Activated naive CD4-positive, alpha-beta T cell treated with anti-CD3 and anti-CD28 coated beads, Interleukin-2, amount 50 U/mL, for 24 hours (primary cell): ENCODE measurements around the gene RTN4R.
"Not testable (repeated sequence)": the region's sequence is repeated elsewhere in the genome, so short reads cannot be mapped to it uniquely, and the experiment has no call there.

Source experiments
- H3K27ac Mint-ChIP-seq: one replicate; pipeline ENCODE4 v1.8.0; 2021; ENCODE audit warnings: mild to moderate bottlenecking, mixed read lengths
- H3K27me3 Mint-ChIP-seq: one replicate; pipeline ENCODE4 v1.8.0; 2021; ENCODE audit warnings: mixed read lengths
- H3K36me3 Mint-ChIP-seq: one replicate; pipeline ENCODE4 v1.8.0; 2021; ENCODE audit warnings: mixed read lengths
- H3K4me1 Mint-ChIP-seq: one replicate; pipeline ENCODE4 v1.8.0; 2021; ENCODE audit warnings: mixed read lengths
- H3K4me3 Mint-ChIP-seq: one replicate; pipeline ENCODE4 v1.8.0; 2021; ENCODE audit warnings: mild to moderate bottlenecking, mixed read lengths
- H3K9me3 Mint-ChIP-seq: one replicate; pipeline ENCODE4 v1.8.0; 2021; ENCODE audit warnings: mixed read lengths

Gene RTN4R

DNA sequence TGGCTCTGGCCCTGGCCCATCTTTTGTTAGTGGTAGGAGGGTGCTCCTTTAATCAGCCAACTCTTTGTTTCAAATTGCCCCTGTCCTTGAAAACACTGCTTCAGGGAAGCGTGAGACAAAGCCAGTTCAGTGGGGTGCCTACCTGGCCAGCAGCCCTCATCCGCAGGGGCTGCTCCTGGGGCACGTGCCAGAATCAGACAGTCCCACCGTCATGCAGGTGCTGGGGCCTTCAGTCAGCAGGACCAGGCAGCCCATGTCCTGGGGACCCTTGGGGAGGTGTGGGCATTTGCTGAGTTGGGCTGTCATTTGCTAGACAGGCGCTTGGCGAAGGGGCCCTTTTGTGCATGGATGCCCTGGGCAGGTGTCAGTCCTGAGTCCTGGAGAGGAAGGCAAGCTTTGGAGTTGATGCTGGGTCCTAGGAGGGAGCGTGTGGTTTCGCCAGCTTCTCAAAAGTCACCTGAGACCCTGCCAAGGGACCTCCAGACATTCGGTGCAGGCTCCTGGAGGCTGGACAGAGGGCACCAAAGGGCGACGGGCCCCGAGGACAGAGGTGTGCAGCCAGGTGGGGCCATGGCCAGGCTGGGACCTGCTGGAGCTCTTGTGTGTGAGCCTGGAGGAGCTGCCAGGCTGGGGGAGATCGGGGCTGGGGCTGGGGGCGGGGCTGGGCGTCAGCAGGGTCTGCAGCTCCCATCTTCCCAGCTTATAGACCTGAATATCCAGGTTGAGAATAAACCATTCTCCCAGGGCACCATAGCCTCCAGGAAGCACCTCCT lies 15.0 kb upstream of the RTN4R start:
- Mint-ChIP-seq H3K4me1 (no peaks in the 10 kb centered on the region), H3K4me3 (no peak overlapping the region), H3K9me3 (no peaks in the 10 kb centered on the region), H3K36me3 (no peaks in the 10 kb centered on the region), H3K27me3 (no peaks in the 10 kb centered on the region), H3K27ac (no peak overlapping the region)

GRCh38 chr22:20281891-20282290 lies 13.8 kb upstream of the RTN4R start:
- no peaks in the 10 kb centered on the region for H3K27me3 Mint-ChIP-seq
- H3K27ac Mint-ChIP-seq = no peak overlapping the region
- H3K9me3 Mint-ChIP-seq = no peaks in the 10 kb centered on the region

GRCh38 chr22:20281473-20281872 lies 13.4 kb upstream of the RTN4R start:
- H3K4me3 Mint-ChIP-seq, H3K9me3 Mint-ChIP-seq, H3K4me1 Mint-ChIP-seq, H3K27ac Mint-ChIP-seq, H3K36me3 Mint-ChIP-seq, H3K27me3 Mint-ChIP-seq: not testable (repeated sequence)

More at GRCh38 chr22:20281891-20282290, 13.8 kb upstream of the RTN4R start:
- Mint-ChIP-seq H3K36me3 (no peaks in the 10 kb centered on the region), H3K4me1 (no peaks in the 10 kb centered on the region), H3K4me3 (no peak overlapping the region)

GRCh38 chr22:20280866-20281265 lies 12.7 kb upstream of the RTN4R start:
- H3K4me1 Mint-ChIP-seq = no peaks in the 10 kb centered on the region
- H3K36me3 Mint-ChIP-seq = no peaks in the 10 kb centered on the region
- no peaks in the 10 kb centered on the region for H3K27me3 Mint-ChIP-seq

DNA sequence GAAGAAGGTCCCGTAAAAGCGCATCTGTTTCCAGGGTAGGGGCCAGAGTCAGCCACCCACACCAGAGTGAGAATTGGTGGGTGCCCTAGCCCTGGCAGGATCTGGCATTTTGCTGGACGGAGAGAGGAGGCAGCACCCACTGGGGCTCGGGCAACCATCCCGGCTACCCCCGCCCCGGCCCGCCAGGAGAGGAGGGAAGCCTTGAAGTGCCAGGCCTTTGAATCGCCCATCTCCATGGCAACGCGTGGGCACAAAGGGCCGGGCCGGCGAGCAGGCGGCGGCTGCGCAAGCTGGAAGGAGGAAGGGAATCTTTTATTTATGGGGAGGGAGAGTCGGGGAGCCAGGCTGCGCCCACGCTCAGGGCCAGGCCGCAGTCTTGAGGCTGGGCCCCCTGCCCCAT lies 12.0 kb upstream of the RTN4R start:
- H3K36me3 Mint-ChIP-seq, H3K9me3 Mint-ChIP-seq, H3K4me3 Mint-ChIP-seq, H3K27ac Mint-ChIP-seq, H3K4me1 Mint-ChIP-seq, H3K27me3 Mint-ChIP-seq: not testable (repeated sequence)

More at GRCh38 chr22:20280866-20281265, 12.7 kb upstream of the RTN4R start:
- H3K9me3 Mint-ChIP-seq = no peaks in the 10 kb centered on the region
- no peak overlapping the region for H3K4me3 Mint-ChIP-seq
- no peak overlapping the region for H3K27ac Mint-ChIP-seq

DNA sequence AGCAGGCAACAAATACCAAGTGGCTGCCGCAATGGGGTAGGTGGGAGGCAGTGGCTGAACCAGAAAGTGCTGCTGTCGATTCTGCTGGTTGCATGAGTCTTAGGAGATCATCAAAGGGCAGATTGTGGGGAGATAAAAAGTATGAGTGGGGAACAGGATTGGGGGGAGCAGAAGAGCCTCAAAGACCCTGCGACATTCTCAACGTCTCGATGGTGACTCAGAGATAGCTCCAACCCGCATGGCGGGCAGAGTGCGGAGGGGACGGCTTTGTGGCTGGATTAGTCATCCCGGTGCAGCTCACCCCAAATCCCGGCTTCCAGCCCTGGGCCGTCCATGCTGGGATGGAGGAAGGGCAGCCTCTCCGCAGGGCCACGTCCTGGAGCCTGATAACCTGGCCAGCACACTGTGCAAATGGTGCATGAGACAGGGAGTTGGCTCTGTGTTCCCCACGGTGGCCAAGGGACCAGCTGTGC lies 11.6 kb upstream of the RTN4R start:
- Mint-ChIP-seq H3K27me3 (no peaks in the 10 kb centered on the region), H3K4me1 (no peaks in the 10 kb centered on the region), H3K4me3 (no peak overlapping the region), H3K9me3 (no peaks in the 10 kb centered on the region), H3K36me3 (no peaks in the 10 kb centered on the region), H3K27ac (no peak overlapping the region)

DNA sequence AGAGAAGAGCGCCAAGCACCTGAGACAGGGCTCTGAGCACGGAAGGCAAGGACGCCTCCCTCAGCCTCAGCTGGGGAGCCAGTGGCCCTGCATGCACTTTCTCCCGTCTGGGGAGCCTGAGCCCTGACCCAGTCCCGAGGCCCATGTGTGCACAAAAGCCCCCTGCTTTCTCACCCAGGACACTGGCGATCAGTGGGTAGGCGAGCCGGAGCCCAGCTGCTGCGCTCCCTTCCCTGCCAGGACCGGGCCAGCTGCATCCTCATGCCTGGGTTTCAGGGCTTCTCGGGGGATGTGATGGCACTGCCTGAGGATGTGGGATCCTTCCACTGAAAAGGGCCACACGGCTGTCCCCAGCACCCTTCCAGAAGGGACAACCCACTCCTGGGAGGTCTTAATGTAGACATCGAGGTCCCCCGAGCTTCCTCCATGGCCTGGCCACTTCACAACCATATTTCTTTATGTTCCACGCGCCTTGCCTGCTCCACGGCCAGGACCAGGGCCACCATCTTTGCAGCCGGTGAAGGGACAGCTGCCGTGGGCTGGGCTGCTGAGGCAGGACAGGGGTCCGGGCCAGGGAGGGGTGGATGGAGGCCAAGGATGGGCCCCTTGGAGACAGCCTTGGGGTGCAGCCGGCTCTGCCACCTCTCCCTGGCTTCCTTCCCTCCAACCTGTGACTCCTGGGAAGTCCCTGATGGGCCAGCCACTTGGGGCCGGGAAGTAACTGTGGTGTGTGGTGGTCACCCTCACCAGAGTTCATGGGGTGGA lies 10.8 kb upstream of the RTN4R start:
- not testable (repeated sequence) for H3K4me1 Mint-ChIP-seq, H3K36me3 Mint-ChIP-seq, H3K27ac Mint-ChIP-seq, H3K27me3 Mint-ChIP-seq, H3K9me3 Mint-ChIP-seq, H3K4me3 Mint-ChIP-seq

- H3K36me3 Mint-ChIP-seq, H3K4me1 Mint-ChIP-seq, H3K4me3 Mint-ChIP-seq, H3K27ac Mint-ChIP-seq, H3K27me3 Mint-ChIP-seq, H3K9me3 Mint-ChIP-seq: not testable (repeated sequence)
Measured at GRCh38 chr22:20277936-20278635, 10.0 kb upstream of the RTN4R start.

- Mint-ChIP-seq H3K36me3 (no peaks in the 10 kb centered on the region), H3K27me3 (no peaks in the 10 kb centered on the region), H3K4me1 (no peaks in the 10 kb centered on the region), H3K9me3 (no peaks in the 10 kb centered on the region), H3K4me3 (no peak overlapping the region), H3K27ac (no peak overlapping the region)
Measured at GRCh38 chr22:20276468-20276867, 8.3 kb upstream of the RTN4R start.

GRCh38 chr22:20275836-20276235 lies 7.7 kb upstream of the RTN4R start:
- no peaks in the 10 kb centered on the region for H3K4me1 Mint-ChIP-seq
- no peaks in the 10 kb centered on the region for H3K27me3 Mint-ChIP-seq
- no peaks in the 10 kb centered on the region for H3K9me3 Mint-ChIP-seq
- H3K27ac Mint-ChIP-seq = no peak overlapping the region
- H3K36me3 Mint-ChIP-seq = no peaks in the 10 kb centered on the region
- no peak overlapping the region for H3K4me3 Mint-ChIP-seq

- not testable (repeated sequence) for H3K36me3 Mint-ChIP-seq, H3K4me3 Mint-ChIP-seq, H3K27me3 Mint-ChIP-seq, H3K9me3 Mint-ChIP-seq, H3K4me1 Mint-ChIP-seq, H3K27ac Mint-ChIP-seq
Measured at GRCh38 chr22:20275325-20275724, 7.2 kb upstream of the RTN4R start.

- not testable (repeated sequence) for H3K36me3 Mint-ChIP-seq, H3K27me3 Mint-ChIP-seq, H3K9me3 Mint-ChIP-seq, H3K4me1 Mint-ChIP-seq, H3K4me3 Mint-ChIP-seq, H3K27ac Mint-ChIP-seq
Measured at GRCh38 chr22:20274374-20274773, 6.3 kb upstream of the RTN4R start.

- no peak overlapping the region for H3K4me3 Mint-ChIP-seq
- no peaks in the 10 kb centered on the region for H3K36me3 Mint-ChIP-seq
- no peak overlapping the region for H3K27ac Mint-ChIP-seq
- no peaks in the 10 kb centered on the region for H3K9me3 Mint-ChIP-seq
- peaks cover 2% of the 10 kb centered on the region for H3K4me1 Mint-ChIP-seq
- H3K27me3 Mint-ChIP-seq = no peaks in the 10 kb centered on the region
Measured at GRCh38 chr22:20273758-20274181, 5.7 kb upstream of the RTN4R start.

- Mint-ChIP-seq H3K4me3 (no peak overlapping the region), H3K27ac (no peak overlapping the region), H3K4me1 (peaks cover 5% of the 10 kb centered on the region), H3K27me3 (no peaks in the 10 kb centered on the region), H3K9me3 (no peaks in the 10 kb centered on the region), H3K36me3 (no peaks in the 10 kb centered on the region)
Measured at GRCh38 chr22:20272700-20273099, 4.6 kb upstream of the RTN4R start.

DNA sequence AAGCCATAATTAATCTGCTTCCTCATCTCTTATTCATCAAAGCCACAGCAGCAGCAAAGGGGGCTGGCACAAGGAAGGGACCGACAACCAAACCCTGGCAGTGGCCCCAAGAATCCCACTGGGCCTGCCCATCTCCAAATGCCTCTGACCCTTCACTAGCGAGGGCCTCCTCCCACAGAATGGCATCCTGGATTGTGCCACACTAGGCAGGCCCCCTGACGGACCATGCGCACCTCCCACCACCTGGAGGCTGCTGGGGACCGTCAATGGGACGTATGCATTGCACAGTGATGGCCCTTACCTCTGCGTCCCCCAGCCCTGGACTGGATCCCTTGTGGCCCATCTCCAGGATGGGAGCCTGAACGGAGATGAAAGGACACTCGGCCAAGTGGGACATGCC lies 4.1 kb upstream of the RTN4R start:
- Mint-ChIP-seq H3K27ac (no peak overlapping the region), H3K9me3 (no peaks in the 10 kb centered on the region), H3K4me3 (no peak overlapping the region), H3K36me3 (no peaks in the 10 kb centered on the region), H3K27me3 (no peaks in the 10 kb centered on the region), H3K4me1 (peaks cover 5% of the 10 kb centered on the region)
